Adrenal gland (tissue), 12 donors: ENCODE data around the gene DPM3. TPM values are rescaled to one million over a fixed set of nuclear protein-coding genes. Genes with fewer than 3 reads are reported as not detected.

ENCODE experiments used
- DNase-seq, 7 donors: peaks; one replicate each; pipeline ENCODE4 v3.0.0-alpha.2; 2019 to 2020
- H3K27ac ChIP-seq, 5 donors: fragments of 200-600 bp; sonication (generic) in 4 of 5; 1 replicate in 3 of 5; 2 replicates in 2 of 5; pipeline versions ENCODE4 v1.5.1 to v1.8.0; 2016 to 2020; ENCODE audit warnings: mild to moderate bottlenecking in 1 of 5
- H3K27me3 ChIP-seq: fragments of 200-600 bp; 2 replicates; pipeline ENCODE4 v1.8.0; 2021
- H3K36me3 ChIP-seq, 2 donors: fragments of 200-600 bp; replicated peaks in 1 of 2; 1 replicate in 1 of 2; 2 replicates in 1 of 2; pipeline versions ENCODE4 v1.5.1 to v1.8.0; 2018 to 2022
- H3K4me1 ChIP-seq, 2 donors: fragments of 200-600 bp; replicated peaks in 1 of 2; 1 replicate in 1 of 2; 2 replicates in 1 of 2; pipeline versions ENCODE4 v1.5.1 to v1.8.0; 2018 to 2021
- H3K4me3 ChIP-seq, 4 donors: fragments of 200-600 bp; sonication (generic) in 3 of 4; one replicate each; pipeline ENCODE4 v1.5.1; 2016 to 2018
- H3K9me3 ChIP-seq, 3 donors: fragments of 200-600 bp; sonication (generic) in 1 of 3; replicated peaks in 1 of 3; 1 replicate in 2 of 3; 2 replicates in 1 of 3; pipeline versions ENCODE4 v1.5.1 to v1.8.0; 2016 to 2021
- POLR2A ChIP-seq, 2 donors: fragments of 450-650 bp; IDR thresholded peaks; one replicate each; pipeline ENCODE4 v1.6.1; 2017; ENCODE audit warnings: antibody characterized with exemption in 2 of 2, mild to moderate bottlenecking in 2 of 2, moderate library complexity in 1 of 2
- WGBS, 4 donors: extraction: QIAGEN DNeasy Blood & Tissue Kit in 2 of 4; methylation state at CpG; one replicate each; pipeline versions ENCODE4 v1.1.5 to v1.1.7; 2013 to 2017; 5-methylcytosine and 5-hydroxymethylcytosine counted together
- intact Hi-C, 2 donors: fragments of 100-400 bp; cut with DNase I; formaldehyde crosslinking; loops; one replicate each; pipeline versions ENCODE4 v1.14.1 to v1.15.0; 2022 to 2023
- polyA plus RNA-seq, 3 donors: library from polyadenylated mRNA; stranded (reverse); fragments of 200-250 nt in 2 of 3; fragments of 350-450 nt in 1 of 3; fragmentation: Illumina TruSeq in 1 of 3; extraction: RNeasy Lipid Tissue Mini Kit (QIAGEN cat#74804) in 1 of 3; gene quantifications; one replicate each; pipeline ENCODE4 v1.2.3, GENCODE V29; 2013 to 2014
- total RNA-seq, 9 donors: library from RNA; depleted of rRNA in 4 of 9; stranded (reverse); fragments of >200 nt in 4 of 9; fragments of 120-200 nt in 1 of 9; fragmentation: NEBNext Ultra II Directional in 1 of 9; extraction: Animal tissue kit (Norgen Biotek cat#: 25700) in 1 of 9; gene quantifications; one replicate each; pipeline versions ENCODE4 v1.1.0 to v1.2.4, GENCODE V29; 2013 to 2023
- TF ChIP-seq, protein P1 (sequence below), 6 experiments: fragments of 450-650 bp in 4 of 6; fragments of 200-600 bp in 2 of 6; sonication (generic) in 1 of 6; IDR thresholded peaks; 1 replicate in 5 of 6; 2 replicates in 1 of 6; pipeline versions ENCODE4 v1.5.1 to v1.8.0; 2016 to 2021; ENCODE audit warnings: antibody characterized with exemption in 6 of 6, mild to moderate bottlenecking in 2 of 6, moderate library complexity in 1 of 6
- donor health status: healthy with polysubstance abuse.
- donor health status: Bipolar disorder and iron deficiency.
- donor health status: DM: yes; HTN: yes; CAD: no.
- donor health status: DM: no; HTN: no; CAD: no.
- donor health status: DM: no; HTN: no; CAD: no.
- donor health status: DM: yes; HTN: yes; CAD: no.

Gene DPM3
- total and polyA plus RNA-seq, 12 donors, result 6.8 to 1,427 (median 163) TPM

DNA sequence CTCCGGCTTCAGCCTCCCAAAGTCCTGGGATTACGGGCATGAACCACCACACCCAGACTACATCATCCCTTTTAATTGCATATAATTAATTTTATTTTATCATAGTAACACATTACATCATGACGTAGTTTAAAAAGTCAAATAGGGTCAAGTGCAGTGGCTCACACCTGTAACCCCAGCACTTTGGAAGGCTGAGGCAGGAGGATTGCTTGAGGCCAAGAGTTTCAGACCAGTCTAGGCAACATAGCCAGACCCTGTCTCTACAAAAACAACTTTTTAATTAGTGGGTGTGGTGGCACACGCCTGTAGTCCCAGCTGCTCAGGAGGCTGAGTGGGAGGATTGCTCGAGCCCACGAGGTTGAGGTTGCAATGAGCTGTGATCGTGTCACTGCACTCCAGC is 41.0 kb downstream of the DPM3 start:
- Histone ChIP-seq H3K9me3 (no peaks in the 10 kb centered on the region), H3K4me3 (no peak overlapping the region), H3K27ac (no peak overlapping the region), H3K36me3 (no peaks in the 10 kb centered on the region), H3K4me1 (no peaks in the 10 kb centered on the region), H3K27me3 (no peaks in the 10 kb centered on the region)
- intact Hi-C loops, result no loop called here
- WGBS, 4 donors, result 80 to 86% (median 83%) methylated on average over 7 of the region's 7 CpGs
- TF ChIP-seq, protein P1, sequence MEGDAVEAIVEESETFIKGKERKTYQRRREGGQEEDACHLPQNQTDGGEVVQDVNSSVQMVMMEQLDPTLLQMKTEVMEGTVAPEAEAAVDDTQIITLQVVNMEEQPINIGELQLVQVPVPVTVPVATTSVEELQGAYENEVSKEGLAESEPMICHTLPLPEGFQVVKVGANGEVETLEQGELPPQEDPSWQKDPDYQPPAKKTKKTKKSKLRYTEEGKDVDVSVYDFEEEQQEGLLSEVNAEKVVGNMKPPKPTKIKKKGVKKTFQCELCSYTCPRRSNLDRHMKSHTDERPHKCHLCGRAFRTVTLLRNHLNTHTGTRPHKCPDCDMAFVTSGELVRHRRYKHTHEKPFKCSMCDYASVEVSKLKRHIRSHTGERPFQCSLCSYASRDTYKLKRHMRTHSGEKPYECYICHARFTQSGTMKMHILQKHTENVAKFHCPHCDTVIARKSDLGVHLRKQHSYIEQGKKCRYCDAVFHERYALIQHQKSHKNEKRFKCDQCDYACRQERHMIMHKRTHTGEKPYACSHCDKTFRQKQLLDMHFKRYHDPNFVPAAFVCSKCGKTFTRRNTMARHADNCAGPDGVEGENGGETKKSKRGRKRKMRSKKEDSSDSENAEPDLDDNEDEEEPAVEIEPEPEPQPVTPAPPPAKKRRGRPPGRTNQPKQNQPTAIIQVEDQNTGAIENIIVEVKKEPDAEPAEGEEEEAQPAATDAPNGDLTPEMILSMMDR (IDR thresholded peaks at IDR 0.05), result no peak
- TF ChIP-seq POLR2A (IDR thresholded peaks at IDR 0.05), result no peak
- DNase-seq, result no peak

DNA sequence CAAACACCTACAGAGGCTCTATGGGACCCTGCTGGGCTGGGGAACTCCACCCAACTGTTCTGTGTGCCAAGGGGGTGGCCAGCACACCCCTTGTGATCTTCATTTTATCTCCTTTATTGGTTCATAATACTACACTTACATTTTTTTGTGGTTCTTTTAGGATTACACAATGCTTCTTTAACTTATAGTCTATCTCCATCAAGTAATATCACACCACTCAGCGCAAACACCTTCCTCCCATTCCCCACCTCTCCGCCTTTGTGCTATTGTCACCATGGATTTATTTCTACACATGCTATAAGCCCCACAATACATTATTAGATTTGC is 45.7 kb downstream of the DPM3 start:
- no peak overlapping the region for H3K27ac ChIP-seq

DNA sequence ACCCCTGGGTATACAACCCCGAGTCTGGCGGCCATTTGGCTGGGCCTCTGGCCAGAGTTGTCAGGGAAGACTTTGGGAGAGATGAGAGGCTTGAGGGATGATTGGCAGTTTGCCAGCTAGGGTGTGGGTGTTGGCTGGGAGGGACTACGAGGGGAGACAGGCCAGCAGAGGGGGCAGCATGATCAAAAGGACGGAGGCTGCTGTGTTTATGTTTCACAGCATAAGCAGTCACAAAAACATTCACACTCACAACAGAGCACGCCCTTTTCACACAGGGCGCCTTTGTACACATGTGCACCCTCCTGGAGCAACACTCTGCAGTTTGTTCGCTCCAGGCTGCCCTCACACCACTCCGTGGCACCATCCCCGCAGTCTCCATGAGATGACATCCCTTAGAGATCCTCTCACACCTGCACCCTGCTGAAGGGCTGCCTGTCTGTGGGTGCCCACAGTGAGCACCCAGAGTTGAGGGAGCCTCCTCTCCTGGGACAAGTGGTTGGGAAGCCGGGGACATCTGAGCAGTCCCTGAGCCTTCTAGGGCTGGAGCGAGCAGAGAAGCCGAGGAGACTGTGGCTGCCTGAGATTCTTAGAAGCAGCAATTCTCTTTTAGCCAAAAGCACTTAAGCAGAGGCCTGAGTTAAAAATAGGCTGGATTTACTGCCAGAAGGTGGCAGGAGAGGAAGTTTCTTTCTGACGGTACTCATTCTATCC is 46.3 kb downstream of the DPM3 start:
- H3K9me3 ChIP-seq, result no peaks in the 10 kb centered on the region
- H3K27me3 ChIP-seq, result no peaks in the 10 kb centered on the region
- no peaks in the 10 kb centered on the region for H3K36me3 ChIP-seq
- H3K27ac ChIP-seq, result peak overlapping the region in 1 of 5 donors; percentile 31
- TF ChIP-seq POLR2A (IDR thresholded peaks at IDR 0.05), result no peak
- TF ChIP-seq, protein P1 (IDR thresholded peaks at IDR 0.05), result peak; percentile 9 to 47 (median 35)
- H3K4me1 ChIP-seq, result peaks cover 0 to 5% of the 10 kb centered on the region in 2 donors
- peak in 1 of 7 donors; percentile 37 for DNase-seq
- no peak overlapping the region for H3K4me3 ChIP-seq
- WGBS, 4 donors, result 22 to 37% (median 32%) methylated on average over 10 to 13 of the region's 13 CpGs
- intact Hi-C loops, result loop anchor here (2.0 to 5.0 kb wide), 2 partner anchors 33 to 73 kb away; partner anchors contain the start of gene EFNA1 (in 1 of the 2)

More for the DNA sequence above, 45.7 kb downstream of the DPM3 start:
- Histone ChIP-seq H3K27me3 (no peaks in the 10 kb centered on the region), H3K4me3 (no peak overlapping the region), H3K9me3 (no peaks in the 10 kb centered on the region), H3K36me3 (no peaks in the 10 kb centered on the region), H3K4me1 (peaks cover 0 to 5% of the 10 kb centered on the region in 2 donors)
- TF ChIP-seq POLR2A (IDR thresholded peaks at IDR 0.05), result no peak
- TF ChIP-seq, protein P1 (IDR thresholded peaks at IDR 0.05), result no peak
- intact Hi-C loops, result loop anchor here in 1 of 2 donors (5.0 kb wide), 1 partner anchor 33 kb away; the partner anchor contains the start of gene EFNA1
- 67 to 79% (median 74%) methylated on average over 2 of the region's 2 CpGs for WGBS, 4 donors
- DNase-seq, result no peak

DNA sequence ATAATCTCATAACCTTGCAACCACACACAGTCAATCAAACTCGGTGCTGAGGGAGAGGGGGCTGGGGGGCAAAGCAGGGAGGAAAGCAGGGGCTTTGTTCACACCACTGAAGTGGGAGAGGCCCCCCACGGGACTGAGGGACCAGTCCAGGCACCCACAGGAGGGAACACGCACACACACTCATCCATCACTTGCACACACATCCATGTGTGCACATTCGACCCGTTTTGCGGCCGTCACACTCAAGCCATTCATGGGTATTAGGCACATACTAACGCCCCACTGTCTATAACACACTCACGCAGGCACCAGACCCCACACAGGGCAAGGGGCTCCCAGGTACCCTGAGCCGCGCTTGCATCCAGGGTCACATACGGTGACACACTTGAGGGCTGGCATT is 47.7 kb downstream of the DPM3 start:
- no peaks in the 10 kb centered on the region for H3K36me3 ChIP-seq
- H3K27me3 ChIP-seq, result no peaks in the 10 kb centered on the region
- H3K9me3 ChIP-seq, result no peaks in the 10 kb centered on the region
- TF ChIP-seq, protein P1 (IDR thresholded peaks at IDR 0.05), result no peak
- no peak for TF ChIP-seq POLR2A (IDR thresholded peaks at IDR 0.05)
- no peak overlapping the region for H3K27ac ChIP-seq
- WGBS, 4 donors, result 71 to 84% (median 81%) methylated on average over 12 of the region's 12 CpGs
- H3K4me3 ChIP-seq, result no peak overlapping the region
- intact Hi-C loops, result loop anchor here (2.0 to 5.0 kb wide), 2 partner anchors 35 to 74 kb away; partner anchors contain the start of gene EFNA1 (in 1 of the 2)
- peaks cover 0 to 5% of the 10 kb centered on the region in 2 donors for H3K4me1 ChIP-seq
- no peak for DNase-seq
